HUES6 (cell line): Measurements from ENCODE around the gene FAM185A.
"Not testable (repeated sequence)": the region's sequence is repeated elsewhere in the genome, so short reads cannot be mapped to it uniquely, and the experiment has no call there.

Source experiments
- H3K27ac ChIP-seq: 2 replicates; pipeline ENCODE4 v1.7.0; 2013; ENCODE audit warnings: low read depth, mild to moderate bottlenecking, low read length, inconsistent platforms
- H3K27me3 ChIP-seq: 2 replicates; pipeline ENCODE4 v1.6.1; 2013; ENCODE audit warnings: low read length; ENCODE audit not compliant: control insufficient read depth, insufficient read depth
- H3K36me3 ChIP-seq: 2 replicates; pipeline ENCODE4 v1.6.1; 2013; ENCODE audit warnings: low read length; ENCODE audit not compliant: control insufficient read depth, insufficient read depth
- H3K4me1 ChIP-seq: 2 replicates; pipeline ENCODE4 v1.6.1; 2013; ENCODE audit warnings: low read length; ENCODE audit not compliant: control insufficient read depth, insufficient read depth
- H3K4me3 ChIP-seq: 2 replicates; pipeline ENCODE4 v1.5.1; 2013; ENCODE audit warnings: low read depth, low read length
- H3K9ac ChIP-seq: one replicate; pipeline ENCODE4 v1.6.1; 2013; ENCODE audit warnings: mild to moderate bottlenecking, low read length
- H3K9me3 ChIP-seq: 2 replicates; pipeline ENCODE4 v1.6.1; 2013; ENCODE audit warnings: low read depth, low read length; ENCODE audit not compliant: control insufficient read depth, insufficient read depth

FAM185A gene

DNA sequence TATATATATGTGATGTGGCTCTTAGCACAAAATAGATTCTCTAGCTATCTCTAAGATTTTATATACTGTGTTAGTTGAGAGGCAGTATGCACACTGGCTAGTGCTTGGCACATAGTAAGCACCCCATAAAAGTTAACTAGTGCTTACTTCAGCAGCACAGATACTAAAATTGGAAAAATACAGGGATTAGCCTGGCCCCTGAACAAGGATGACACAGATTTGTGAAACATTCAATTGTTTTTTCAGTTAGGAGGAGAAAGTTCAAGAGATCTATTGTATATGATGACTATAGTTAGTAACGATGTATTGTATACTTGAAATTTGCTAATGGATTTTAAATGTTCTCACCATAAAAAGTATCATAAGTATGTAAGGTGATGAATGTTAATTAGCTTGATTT, 85.7 kb downstream of the FAM185A start:
- no peak overlapping the region for H3K9ac ChIP-seq
- H3K27ac ChIP-seq, result no peak overlapping the region
- no peaks in the 10 kb centered on the region for H3K27me3 ChIP-seq
- no peaks in the 10 kb centered on the region for H3K36me3 ChIP-seq
- no peaks in the 10 kb centered on the region for H3K9me3 ChIP-seq
- no peak overlapping the region for H3K4me3 ChIP-seq
- 0 out of 2 replicates have a peak, but pooled peaks cover under 1% of the 10 kb centered on the region for H3K4me1 ChIP-seq

DNA sequence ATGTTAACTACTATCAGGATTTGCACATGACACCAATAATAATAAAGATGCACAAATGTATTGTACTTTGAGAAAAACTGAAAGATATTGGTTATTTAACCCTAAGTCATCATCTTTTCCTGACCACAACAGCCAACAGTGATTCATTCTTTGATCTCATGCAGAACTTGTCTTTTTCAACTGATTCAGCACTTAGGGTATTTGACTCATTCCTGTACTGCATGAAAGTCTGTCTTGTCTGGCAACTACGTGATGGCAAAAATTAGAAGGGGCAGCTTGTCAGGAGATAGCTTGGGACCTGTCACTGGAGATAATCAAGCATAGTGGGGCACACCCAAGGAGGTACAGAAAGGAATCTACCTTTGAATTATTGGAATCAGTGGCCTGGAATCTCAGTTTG, 86.2 kb downstream of the FAM185A start:
- H3K9ac ChIP-seq, result no peak overlapping the region
- no peaks in the 10 kb centered on the region for H3K27me3 ChIP-seq
- no peaks in the 10 kb centered on the region for H3K9me3 ChIP-seq
- no peak overlapping the region for H3K4me3 ChIP-seq
- H3K36me3 ChIP-seq, result no peaks in the 10 kb centered on the region
- no peaks in the 10 kb centered on the region for H3K4me1 ChIP-seq
- no peak overlapping the region for H3K27ac ChIP-seq

DNA sequence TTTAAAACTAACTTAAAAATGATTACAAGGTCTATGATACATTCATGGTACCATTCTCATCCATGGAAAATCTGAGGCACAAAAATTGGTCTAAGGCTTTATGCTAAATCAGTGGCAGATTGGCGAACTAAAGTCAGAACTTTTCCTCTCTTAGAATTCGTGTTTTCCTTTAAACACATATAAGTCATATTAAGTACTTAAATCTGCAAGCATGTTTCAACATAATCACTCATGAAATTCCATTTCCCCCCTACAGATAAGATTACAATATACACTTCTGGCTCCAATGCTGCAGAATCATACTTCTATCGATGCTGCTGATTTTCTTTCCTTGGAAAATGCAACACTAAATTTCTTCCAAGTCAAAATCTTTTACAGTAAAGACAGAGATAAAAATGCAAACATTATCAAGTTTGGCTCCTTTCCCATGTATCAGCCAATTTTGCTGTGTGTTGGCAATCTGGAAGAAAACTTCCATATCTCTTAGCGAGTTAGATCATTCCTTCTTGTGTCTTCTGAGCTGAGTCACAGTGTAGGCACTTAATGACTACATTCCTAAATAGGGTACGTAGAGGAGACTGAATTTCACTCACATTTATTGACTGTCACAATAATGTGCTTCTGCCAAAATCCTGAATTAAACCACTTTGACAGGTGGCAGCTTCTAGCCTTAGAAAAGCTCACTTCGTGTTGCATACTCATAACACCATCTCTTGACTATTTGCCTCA, 87.6 kb downstream of the FAM185A start:
- Histone ChIP-seq H3K36me3 (no peaks in the 10 kb centered on the region), H3K27me3 (no peaks in the 10 kb centered on the region), H3K4me3 (no peak overlapping the region), H3K27ac (no peak overlapping the region), H3K4me1 (no peaks in the 10 kb centered on the region), H3K9ac (no peak overlapping the region), H3K9me3 (no peaks in the 10 kb centered on the region)

DNA sequence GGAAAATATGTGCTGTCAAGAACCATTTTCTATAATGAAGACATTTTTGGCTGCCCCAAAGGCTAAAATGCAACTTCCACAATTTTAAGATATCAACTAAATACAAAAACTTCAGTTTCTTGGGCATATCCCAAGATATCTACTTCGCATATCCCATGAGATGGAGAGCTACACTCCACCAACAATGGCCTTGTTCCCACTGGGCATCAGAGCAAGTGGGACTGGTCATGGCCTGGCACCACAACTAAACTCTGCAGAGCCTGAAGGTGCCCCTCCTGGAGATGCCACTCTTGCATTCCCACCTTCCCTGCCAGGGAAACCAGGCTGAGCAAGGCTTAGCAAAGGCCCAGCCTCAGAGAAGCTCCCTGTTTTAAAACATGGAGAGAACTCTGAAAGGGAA, 88.2 kb downstream of the FAM185A start:
- Histone ChIP-seq H3K4me3 (no peak overlapping the region), H3K36me3 (no peaks in the 10 kb centered on the region), H3K27ac (no peak overlapping the region), H3K9ac (no peak overlapping the region), H3K9me3 (no peaks in the 10 kb centered on the region), H3K4me1 (no peaks in the 10 kb centered on the region), H3K27me3 (no peaks in the 10 kb centered on the region)

DNA sequence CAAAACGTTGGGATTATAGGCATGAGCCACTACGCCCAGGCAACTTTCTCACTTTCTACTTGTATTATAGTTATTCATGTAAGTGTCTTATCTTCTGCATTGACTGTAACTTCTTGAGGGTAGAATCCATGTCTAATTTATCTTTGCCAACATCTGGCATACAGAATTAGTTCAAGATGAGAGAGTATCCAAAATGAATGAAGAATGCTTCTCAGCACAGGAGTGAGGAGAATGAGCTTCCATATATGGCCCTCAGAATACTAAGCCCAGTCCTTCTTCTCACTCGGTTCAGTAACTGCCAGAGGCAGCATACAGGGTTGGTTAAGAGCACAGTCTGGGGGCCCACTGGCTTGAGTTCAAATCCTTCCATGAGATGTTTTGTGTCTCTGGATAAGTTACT, 89.0 kb downstream of the FAM185A start:
- Histone ChIP-seq H3K9ac (no peak overlapping the region), H3K36me3 (no peaks in the 10 kb centered on the region), H3K4me3 (no peak overlapping the region), H3K9me3 (no peaks in the 10 kb centered on the region), H3K4me1 (no peaks in the 10 kb centered on the region), H3K27me3 (no peaks in the 10 kb centered on the region), H3K27ac (no peak overlapping the region)

DNA sequence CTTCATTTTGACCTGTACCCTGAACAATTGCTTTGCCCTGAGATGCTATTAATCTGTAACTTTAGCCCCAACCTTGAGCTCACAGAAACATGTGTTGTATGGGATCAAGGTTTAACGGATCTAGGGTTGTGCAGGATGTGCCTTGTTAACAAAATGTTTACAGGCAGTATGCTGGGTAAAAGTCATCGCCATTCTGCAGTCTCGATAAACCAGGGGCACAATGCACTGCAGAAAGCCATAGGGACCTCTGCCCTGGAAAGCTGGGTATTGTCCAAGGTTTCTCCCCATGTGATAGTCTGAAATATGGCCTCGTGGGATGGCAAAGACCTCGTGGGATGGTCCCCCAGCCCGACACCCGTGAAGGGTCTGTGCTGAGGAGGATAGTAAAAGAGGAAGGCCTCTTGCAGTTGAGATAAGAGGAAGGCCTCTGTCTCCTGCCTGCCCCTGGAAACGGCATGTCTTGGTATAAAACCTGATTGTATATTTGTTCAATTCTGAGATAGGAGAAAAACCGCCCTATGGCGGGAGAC, 89.8 kb downstream of the FAM185A start:
- not testable (repeated sequence) for H3K4me3 ChIP-seq, H3K27me3 ChIP-seq, H3K9ac ChIP-seq, H3K27ac ChIP-seq, H3K9me3 ChIP-seq, H3K36me3 ChIP-seq, H3K4me1 ChIP-seq

DNA sequence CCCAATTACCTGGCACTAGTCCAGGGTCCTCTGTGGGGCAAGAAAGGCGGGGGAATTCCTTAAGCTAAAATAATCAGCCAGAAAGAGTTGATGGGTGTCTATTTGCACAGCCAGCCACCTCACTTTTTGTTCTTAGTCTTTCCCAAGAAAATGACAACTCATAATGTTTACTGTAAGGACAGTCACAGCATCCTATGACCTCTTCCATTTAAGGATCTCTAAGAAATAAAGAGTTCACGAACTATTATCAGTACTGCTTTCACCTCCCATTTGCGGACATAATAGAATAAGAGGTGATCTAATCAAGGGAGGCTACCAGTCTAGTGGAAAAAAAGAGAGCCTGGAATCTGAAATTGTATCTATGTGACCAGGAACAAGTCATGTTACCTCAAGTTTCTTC, 91.6 kb downstream of the FAM185A start:
- Histone ChIP-seq H3K9me3 (no peaks in the 10 kb centered on the region), H3K4me1 (no peaks in the 10 kb centered on the region), H3K4me3 (no peak overlapping the region), H3K27ac (no peak overlapping the region), H3K9ac (no peak overlapping the region), H3K36me3 (no peaks in the 10 kb centered on the region), H3K27me3 (no peaks in the 10 kb centered on the region)

DNA sequence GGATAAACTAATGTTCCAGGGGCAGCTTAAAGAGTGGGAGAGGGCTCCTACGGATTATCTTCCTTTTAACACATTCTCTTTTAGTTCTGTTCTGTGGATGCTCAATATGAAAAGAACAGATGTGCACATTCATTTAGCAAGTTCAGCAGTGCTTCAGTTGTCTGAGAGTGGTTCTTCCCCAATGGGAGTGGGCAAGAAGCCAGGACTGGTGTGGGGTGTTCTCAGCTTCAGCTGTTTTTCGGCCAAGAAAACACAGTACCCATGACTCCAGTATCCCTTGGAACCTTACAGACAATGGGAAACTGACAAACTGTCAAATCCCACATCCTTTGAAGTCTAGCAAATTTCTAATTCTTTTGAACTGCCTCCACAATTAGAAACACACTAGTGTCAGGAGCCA, 92.5 kb downstream of the FAM185A start:
- H3K27ac ChIP-seq, result no peak overlapping the region

DNA sequence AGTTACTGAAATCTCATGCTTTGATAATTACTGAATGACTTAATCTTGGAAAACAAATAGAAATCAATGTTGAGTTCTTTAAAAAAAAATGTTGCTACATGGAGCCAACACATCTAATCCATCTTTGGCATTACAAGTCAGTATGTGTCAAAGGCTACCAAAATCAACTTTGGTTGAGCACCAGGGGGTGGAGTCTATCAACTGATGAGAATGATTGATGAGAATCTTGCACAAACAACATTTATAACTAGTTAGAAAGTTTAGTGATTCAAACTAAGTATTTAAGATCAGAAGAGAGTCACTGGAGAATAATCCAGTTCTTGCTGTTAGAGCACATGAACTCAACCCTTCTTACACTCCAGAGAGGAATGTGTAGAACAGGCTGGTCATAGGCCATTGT, 93.5 kb downstream of the FAM185A start:
- Histone ChIP-seq H3K9me3 (no peaks in the 10 kb centered on the region), H3K36me3 (no peaks in the 10 kb centered on the region), H3K27me3 (no peaks in the 10 kb centered on the region), H3K4me1 (no peaks in the 10 kb centered on the region), H3K9ac (no peak overlapping the region), H3K4me3 (no peak overlapping the region), H3K27ac (no peak overlapping the region)

More for the DNA sequence above, 92.5 kb downstream of the FAM185A start:
- no peak overlapping the region for H3K9ac ChIP-seq
- no peaks in the 10 kb centered on the region for H3K27me3 ChIP-seq
- H3K9me3 ChIP-seq, result no peaks in the 10 kb centered on the region
- H3K36me3 ChIP-seq, result no peaks in the 10 kb centered on the region
- no peaks in the 10 kb centered on the region for H3K4me1 ChIP-seq
- H3K4me3 ChIP-seq, result no peak overlapping the region

DNA sequence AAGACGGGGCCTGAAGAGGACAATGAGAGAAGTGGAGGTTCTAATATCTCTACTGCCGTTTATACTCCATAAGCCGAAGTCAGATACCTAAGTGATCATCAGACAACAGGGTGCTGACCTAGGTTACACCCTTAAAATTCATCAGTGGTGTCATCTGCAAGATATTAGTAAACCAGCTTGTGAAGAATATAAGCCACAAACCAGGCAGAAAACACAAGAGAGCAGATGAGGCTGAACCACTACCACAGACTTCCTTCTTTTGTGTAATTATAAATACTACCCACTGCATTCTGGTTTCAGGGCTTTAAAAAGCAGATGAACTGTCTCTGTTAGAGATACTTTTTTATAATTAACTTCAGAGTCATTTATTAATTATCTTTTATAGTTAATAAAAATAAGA, 95.1 kb downstream of the FAM185A start:
- Histone ChIP-seq H3K9ac (no peak overlapping the region), H3K4me1 (no peaks in the 10 kb centered on the region), H3K27me3 (no peaks in the 10 kb centered on the region), H3K36me3 (no peaks in the 10 kb centered on the region), H3K9me3 (no peaks in the 10 kb centered on the region), H3K4me3 (no peak overlapping the region), H3K27ac (no peak overlapping the region)

DNA sequence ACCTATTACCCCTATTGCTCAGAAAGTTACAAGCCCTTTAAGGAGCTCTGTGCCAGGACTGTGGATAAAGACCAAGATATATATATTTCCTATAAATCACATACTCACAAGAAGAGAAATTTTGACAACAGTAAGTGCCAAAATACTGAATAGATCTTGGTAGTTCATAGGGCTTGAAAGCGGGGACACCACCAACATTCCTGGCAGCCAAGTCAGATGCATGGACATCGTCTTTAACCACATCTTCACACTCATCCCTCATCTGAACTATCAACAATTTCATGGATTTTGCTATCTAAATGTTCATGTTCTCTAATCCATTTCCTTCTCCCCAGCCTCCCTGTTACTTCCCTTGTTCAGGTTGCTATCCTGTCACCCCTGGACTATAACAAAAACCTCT, 96.5 kb downstream of the FAM185A start:
- Histone ChIP-seq H3K4me3 (no peak overlapping the region), H3K27me3 (no peaks in the 10 kb centered on the region), H3K27ac (no peak overlapping the region), H3K36me3 (no peaks in the 10 kb centered on the region), H3K4me1 (no peaks in the 10 kb centered on the region), H3K9me3 (no peaks in the 10 kb centered on the region), H3K9ac (no peak overlapping the region)
